NCI-H1436 (cell line): Measurements from ENCODE around the gene INSR.
"Not testable (repeated sequence)": the region's sequence is repeated elsewhere in the genome, so short reads cannot be mapped to it uniquely, and the experiment has no call there.

Experiments used
- DNase-seq: peaks from one replicate; lab custom pipeline; 2025; lab: John Stamatoyannopoulos, UW

The INSR gene

DNA sequence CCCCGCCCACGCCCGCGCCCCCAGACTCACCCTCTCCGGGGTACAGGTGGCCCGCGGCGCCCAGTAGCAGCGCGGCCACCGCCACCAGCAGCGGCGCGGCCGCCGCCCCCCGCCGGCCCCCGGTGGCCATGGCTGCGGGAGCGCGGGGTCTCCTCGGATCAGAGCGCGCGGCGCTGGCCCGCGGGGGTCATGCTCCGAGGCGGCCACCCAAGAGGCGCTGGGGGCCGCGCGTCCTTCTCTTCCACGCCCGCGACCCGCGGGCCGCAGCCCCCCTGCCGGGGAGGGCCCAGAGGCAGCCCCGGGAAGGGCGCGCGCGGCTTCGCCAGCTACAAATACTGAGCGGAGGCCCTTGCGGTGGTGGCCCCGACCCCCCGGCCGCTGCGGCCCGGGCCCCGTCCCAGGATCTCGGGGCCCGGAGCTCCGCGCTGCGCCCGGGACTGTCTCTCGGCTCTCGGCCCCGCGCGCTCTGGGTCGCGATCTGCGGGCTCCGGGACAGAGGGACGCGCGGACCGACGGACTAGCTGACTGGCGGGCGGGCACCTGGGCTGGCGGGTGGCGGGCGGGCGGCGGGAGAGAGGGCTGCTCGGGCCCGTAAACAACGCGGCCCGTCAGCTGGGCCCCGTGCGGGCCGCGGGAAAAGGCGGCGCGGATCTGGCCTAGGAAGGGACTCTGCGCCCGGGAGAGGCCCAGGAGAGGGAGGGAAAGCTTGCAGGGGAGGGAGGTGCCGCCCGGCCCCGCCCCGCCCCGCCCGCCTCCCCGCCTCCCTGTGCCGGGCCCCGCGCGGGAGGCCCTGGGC lies at the start of gene INSR:
INSR (minus strand) TSS at position 653 of the 796 bp plus-strand sequence; CDS start at position 130, 523 bp downstream.
- DNase-seq, result peak; percentile 83

- no peak for DNase-seq
These were observed 47.9 kb upstream of the INSR start for GRCh38 chr19:7342143-7342542.

GRCh38 chr19:7340959-7341837 lies 47.0 kb upstream of the INSR start:
- DNase-seq, result peak; percentile 62

DNA sequence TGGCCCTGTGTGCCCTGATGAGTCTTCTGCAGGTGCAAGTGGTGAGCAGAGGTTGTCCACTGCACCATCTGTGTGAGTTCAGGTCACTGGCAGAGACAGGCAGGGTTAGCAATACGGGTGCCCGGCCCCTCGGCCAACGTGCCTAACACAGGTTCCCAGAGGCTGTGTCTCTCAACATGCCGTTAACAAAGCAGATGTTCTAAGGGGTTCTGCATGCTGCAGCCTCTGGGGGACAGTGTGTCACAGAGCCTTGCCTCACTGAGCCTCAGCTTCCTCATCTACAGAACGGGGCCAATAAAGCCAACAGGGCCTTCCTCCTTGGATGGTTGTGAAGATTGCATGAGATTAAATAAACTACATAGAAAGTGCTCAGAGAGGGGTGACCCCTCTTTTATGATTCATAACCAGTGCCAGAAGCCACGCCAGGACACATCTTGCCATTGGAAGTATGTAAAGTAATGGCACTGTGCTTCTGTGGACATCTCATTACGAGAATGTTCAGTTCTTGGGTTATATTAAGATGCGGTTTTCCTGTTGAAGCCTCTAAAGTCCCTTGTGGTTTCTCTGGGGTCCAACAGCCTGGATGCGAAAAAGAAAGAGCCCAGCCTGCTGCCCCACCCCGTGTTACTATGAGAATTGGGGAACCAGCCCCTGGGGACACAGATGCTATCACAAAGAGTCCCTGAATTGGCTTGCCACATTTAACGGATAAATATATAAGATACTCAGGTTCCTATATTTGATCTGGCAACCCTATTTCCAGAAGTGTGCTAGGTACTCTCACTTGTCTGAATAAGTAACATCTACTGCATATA lies 43.4 kb upstream of the INSR start:
- no peak for DNase-seq

DNA sequence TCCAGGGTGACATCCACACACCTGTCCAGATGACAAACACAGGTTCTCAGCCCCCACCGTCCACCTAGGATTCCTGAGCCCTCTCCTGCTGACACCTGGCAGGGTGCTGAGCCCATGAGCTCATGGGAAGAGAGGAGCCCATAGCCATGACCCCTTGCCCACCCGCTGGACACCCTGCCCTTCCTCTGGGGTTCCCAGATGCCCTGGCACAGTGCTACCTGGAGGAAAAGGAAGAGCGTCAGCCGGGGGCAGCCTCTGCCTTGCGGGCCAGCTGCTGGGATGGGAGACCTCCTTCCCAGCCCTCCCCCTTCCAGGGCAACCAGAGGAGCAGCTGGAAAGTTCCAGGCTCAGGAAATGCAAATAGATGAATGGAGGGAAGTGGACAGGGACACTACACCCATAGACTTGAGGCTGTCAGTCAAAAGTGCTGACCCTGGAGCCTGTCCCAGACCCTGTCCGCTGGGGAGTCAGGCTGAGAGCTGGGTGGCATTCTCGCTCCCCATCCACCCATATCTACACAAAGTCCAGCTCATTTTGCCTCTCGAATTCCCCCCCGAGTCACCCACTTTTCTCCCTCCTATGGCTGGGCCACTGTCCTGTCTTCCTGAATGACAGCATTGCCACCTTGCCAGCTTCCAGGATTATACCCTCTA lies 42.2 kb upstream of the INSR start:
- no peak for DNase-seq

DNA sequence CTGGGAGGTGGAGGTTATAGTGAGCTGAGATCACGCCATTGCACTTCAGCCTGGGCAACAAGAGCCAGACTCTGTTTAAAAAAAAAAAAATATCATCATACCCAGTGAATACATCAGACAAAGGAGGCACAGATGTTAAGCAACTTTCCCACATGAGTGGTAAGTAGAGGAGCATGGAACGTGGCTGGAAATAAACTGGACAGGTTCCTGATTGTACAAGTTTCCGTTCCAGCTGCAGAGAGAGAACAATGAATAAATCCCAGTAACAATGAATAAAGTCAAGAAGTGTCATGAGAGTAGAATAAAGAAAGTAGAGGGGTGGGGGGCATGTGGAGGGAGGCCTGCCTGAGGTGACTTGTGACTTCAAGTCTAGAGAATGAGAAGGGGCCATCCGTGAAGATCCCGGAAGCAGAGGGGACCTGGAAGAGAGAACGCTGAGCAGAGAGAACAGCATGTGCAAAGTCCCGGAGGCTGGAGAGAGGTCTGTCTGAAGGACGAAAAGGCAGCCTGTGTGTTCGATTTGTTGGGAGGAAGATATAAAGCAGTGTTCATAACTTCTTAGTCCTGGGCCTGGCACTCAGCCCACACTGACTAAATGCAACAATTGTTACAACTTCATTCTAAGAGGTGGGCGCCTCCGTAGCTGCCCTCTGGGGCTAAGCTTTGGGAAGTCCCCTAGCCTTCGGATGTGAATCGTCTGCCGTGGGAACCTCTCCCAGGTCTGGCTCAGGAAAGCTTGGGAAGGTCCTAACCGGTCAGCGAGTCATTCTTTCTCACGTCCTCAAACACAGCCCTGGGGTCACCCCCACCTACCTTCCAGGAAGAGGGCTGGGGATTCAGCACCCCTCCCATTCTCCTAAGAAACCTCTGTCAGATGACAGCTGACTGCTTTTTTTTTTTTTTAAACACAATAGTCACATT lies 39.2 kb upstream of the INSR start:
- no peak for DNase-seq

DNA sequence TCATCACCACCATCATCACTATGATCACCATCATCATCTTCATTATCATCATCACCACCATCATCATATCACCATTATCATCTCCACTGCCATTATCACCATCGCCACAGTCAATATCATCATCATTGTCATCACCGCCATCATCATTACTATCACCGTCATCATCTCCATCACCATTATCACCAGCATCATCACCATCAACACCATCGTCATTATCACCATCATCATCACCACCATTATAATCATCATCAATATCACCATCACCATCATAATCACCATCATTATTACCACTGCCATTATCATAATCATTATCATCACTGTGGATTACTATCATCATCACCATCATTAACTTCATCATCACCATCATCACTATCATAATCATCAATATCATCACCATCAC lies 37.2 kb upstream of the INSR start:
- DNase-seq, result no peak

DNA sequence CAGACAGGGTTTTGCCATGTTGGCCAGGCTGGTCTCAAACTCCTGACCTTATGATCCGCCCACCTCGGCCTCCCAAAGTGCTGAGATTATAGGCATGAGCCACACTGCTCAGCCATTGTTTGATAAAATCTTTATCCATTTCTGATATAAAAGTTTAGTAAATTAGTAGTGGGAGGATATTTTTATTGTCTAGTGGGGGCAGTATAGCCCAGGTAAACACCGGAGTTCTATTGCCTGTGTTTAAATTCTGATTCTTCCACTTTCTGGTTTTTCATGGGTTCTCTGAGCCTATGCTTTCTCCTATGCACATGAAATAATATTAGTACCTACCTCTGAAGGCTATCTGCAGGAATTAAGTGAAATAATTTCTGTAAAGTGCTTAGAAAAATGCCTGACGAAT lies 34.4 kb upstream of the INSR start:
- no peak for DNase-seq

GRCh38 chr19:7327802-7328201 lies 33.6 kb upstream of the INSR start:
- DNase-seq, result no peak

GRCh38 chr19:7326105-7326877 lies 32.1 kb upstream of the INSR start:
- DNase-seq, result no peak

GRCh38 chr19:7318176-7318575 lies 24.0 kb upstream of the INSR start:
- no peak for DNase-seq

- no peak for DNase-seq
These were observed 18.6 kb upstream of the INSR start for GRCh38 chr19:7312816-7313215.

- DNase-seq, result no peak
These were observed 17.7 kb upstream of the INSR start for GRCh38 chr19:7311911-7312310.

- DNase-seq, result not testable (repeated sequence)
These were observed 14.1 kb upstream of the INSR start for GRCh38 chr19:7308327-7308726.

DNA sequence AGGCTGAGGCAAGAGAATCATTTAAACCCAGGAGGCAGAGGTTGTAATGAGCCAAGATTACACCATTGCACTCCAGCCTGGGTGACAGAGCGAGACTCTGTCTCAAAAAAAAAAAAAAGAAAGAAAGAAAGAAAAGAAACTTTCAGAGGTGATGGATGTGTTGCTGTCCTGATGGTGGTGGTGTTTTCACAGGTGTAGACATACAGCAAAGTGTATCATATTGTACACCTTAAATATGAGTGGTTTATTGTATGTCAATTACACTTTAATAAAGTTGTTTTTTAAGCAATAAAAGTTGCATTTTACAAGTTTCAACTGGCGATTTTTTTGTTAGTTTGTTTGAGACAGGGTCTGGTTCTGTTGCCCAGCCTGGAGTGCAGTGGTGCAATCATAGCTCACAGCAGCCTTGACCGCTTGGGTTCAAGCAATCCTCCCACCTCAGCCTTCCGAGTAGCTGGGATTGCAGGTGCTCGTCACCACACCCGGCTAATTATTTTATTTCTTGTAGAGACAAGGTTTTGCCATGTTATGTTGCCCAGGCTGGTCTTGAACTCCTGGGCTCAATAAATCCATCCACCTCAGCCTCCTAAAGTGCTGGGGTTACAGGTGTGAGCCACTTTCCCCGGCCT lies 13.5 kb upstream of the INSR start:
- no peak for DNase-seq

DNA sequence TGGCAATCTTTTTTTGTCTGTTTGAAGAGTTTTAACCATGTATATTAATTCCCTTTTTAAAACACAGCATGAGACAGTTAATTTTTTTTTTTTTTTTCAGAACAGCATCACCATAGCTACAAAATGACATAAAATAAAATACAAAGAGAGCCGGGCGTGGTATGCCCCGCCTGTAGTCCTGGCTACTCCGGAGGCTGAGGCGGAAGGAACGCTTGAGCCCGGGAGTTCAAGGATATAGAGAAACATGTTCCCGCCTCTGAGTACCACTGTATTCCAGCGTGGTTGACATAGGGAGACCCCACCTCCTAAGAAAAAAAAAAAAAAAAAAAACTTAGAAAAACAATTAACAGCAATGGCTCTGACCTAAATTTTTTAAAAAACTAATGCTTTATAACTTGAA lies 10.0 kb upstream of the INSR start:
- no peak for DNase-seq

- DNase-seq, result no peak
These were observed 9.3 kb upstream of the INSR start for GRCh38 chr19:7303470-7303869.

- no peak for DNase-seq
These were observed 7.3 kb upstream of the INSR start for GRCh38 chr19:7301525-7301924.

DNA sequence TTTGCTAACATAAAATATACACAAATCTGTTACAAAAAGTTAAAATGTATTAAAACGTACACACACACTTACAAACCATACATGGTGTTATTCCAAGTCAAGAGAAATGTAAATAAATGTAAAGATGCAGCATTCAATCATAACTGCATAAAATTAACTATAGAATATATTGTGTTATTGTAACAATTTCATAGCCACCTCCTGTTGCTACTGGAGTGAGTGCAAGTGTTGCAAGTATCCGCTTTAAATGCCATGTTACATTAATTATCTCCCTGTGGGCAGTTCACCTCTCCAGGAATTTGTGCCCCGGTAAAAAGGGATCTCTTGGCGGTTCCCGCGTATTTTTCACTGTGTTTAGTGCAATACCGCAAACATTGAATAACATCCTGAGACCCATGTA lies 3.5 kb upstream of the INSR start:
- no peak for DNase-seq
